GM19043 (cell line): ENCODE results near the gene DNAH14.
A peak's percentile ranks its signal among the peaks of the same experiment; 100 is the strongest.

Experiments used
- ATAC-seq: cut with Tn5 transposase; IDR thresholded peaks from one replicate; pipeline ENCODE4 v1.9.1; 2021; ENCODE audit warnings: low read depth; ENCODE audit not compliant: unreplicated experiment

DNAH14 gene

DNA sequence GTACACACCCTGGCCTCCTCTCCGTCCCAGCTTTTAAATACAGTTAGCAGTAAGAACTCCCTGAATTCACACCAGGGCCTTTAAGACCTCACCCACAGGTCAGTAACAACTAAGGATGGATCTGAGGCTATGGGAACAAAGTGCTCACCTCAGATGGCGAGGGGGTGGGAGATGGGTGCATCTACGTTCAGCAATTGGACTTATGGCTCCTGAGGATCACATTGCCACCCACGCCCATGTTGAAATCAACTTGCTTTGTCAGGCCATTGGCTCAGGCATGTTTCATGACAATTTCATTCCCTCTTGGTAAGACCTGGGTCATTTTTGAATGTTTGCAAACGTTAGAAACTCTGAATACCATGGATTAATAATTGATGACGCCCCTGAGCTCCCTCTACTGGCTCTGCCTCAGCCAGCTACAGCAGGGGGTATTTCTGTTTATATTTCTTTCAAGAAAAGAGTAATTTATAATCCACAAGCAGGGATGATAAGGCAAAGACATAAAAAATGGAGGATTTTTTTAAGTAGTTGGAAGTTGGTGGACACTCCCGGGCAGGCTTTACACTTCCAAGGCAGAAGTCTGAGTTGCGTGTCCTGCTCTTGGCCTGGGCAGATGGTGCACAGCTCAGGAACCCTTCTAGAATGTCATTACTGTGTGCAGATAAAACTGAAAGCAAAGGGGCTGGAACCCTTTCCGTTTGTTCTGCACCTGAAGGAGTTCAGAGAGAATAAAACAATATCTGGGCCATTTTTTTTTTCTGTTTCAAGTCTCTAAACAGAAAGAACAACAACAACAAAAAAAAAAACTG lies 512.0 kb downstream of the DNAH14 start:
- ATAC-seq: peak; percentile 36

DNA sequence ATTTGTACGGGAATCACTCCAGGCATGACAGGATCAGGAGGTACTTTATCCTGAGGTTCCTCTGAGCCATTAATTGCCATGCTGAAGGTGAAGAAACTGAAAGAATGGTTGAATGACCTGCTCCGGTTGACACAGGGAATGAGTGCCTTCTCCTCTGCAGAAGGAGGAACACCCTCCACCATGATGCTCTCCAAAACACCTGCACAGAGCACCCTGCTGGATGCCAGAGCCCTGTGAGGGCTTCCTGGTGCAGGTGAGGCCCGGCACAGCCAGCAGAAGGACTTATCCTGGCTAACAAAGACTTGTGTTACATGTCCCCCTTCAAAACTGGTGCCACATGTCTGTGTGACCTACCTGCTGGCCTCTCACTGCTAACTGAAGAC lies 512.6 kb downstream of the DNAH14 start:
- ATAC-seq: no peak

DNA sequence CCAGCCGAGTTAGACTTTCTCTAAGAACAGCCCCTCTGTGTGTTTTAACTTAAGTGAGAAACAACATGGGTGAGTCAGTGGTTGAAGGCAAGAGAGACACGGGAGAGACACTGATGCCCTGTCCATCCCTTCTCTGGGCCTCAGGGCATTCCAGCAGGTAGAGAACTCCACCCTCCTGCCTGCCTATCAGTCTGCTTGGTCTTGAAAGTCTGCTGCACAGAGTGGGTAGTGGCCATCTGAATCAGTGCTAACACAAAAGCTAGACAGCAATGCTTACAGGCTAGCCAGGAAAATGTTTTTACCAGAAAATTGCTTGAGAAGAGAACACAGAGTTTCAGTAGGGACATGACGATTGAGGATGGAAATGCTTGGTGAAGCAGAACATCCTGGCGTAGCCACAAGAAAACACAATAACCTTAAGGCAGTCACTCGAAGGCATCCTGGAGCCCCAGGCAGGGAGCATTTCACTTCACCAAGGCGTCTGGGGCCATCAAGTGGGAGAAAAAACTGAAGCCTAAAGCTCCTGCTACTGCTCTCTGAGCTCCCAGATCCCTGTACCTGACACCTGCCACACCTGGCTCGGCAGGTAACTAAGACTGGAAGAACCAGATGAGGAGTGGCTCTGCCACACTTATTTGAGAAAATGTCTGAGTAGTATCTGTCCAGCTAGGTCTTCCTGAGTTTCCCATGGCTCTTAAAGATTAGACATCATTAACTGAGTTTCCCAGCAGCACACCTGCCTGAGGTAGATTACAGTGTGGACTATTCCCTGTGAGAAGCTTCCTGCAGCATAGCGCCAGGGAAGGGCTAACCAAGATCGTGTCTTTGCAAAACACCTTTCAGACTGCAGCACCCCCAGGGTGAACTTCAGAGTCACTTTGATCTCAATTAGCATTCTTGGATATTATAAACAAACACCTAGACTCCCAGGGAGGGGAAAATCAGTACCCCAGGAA lies 516.4 kb downstream of the DNAH14 start:
- ATAC-seq: no peak

DNA sequence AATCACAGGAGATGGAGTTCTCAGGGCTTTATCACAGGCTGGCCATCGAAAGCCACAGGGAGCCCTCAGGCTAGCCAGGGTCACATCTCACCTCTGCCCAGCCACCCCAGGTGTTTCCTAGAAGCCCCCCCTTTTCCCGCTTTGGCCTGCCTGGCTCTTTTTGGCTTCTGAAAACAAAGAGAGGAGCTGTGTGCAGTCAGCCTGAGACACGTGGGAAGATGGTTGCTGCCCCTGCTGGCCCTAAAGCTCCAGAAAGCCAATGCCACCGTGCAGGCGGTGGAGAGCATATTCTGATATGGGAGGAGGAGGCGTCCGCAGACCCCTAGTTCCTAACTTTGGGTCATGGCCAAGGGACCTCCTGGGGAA lies 517.1 kb downstream of the DNAH14 start:
- no peak for ATAC-seq

DNA sequence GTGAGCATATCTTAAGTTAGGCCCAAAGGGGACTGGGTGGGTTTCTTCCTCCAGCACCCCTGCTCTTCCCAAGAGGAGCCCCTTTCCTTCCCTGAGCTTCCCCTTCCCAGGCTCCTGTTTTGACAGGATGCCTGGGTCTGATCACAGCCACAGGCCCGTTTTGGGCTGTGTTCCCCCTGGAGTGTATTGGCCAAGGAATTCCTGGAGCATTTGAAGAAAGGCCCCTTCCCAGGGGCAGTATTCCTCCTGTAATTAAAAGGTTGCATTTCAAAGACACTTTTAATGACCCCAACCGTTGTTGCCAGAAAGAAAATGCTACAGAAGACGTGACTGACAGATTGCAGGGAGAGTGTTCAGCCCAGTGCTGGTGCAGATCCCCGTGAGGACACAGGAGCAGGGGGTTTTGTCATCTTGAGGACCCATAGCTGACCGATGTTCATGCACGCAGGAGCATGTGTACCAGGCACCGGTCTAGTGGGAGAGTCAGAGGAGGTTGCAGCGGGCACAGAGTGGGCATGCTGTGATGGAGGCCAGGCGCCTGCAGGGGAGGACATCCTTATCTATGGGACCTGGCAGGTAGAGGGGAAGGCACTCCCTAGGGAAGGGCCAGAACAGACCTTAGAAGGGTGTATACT lies 517.6 kb downstream of the DNAH14 start:
- no peak for ATAC-seq

DNA sequence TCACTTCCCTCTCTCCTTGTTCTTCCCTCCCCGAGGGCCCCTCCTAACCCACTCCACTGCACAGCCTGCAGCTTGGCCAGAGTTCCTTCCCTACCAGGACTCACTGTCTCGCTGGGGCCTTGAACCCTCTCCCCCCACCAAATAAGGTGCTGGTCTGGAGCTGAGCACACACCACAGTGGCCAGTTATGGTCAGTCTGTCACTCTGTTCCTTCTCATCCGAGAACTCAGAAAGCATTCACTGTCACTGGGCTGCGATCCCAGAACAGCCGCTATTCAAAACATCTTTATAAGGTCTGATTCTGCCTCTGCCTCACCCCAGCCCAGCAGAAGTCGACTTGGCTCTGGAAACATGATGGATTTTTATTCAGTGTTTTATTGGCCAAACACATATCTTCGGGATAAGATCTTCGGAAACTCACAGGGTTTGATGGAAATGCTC lies 518.2 kb downstream of the DNAH14 start:
- no peak for ATAC-seq

DNA sequence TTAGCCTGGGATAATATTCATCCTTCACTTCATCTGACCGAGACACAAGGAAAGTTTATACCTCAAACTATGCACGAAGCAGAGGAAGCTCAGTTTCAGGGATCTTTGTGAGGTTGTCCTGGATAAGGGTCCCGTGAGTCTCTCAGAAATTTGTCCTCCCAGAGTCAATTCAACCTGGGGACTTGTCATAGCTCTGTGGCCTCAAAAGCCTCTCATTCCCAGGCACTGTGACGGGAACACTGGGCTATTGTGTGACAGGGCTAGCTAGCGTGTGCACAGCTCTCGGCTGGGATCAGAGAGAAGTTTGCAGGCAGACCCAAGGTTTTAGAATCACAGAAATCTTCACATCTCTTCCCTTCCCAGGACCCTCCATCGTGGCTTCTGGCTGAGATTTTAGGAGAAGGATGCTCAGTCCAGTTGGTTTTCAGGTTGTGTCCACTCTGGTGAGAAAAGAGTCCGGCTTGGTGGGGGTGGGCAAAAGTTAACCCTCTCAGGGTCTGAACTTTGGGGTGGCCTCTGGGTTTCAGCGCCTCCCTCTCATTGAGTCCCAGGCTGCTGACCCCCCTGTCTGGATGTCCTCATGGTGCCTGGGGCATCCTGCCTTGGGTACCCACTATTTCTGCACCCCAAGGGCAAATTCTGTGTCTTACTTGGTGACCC lies 518.8 kb downstream of the DNAH14 start:
- ATAC-seq: no peak
